MCF 10A (cell line): Measurements from ENCODE around the gene ZNF341. TPM values are rescaled to one million over a fixed set of nuclear protein-coding genes. Genes with fewer than 3 reads are reported as not detected.

Experiments
- BruUV-seq: library from RNA; stranded (reverse); fragments of 400-500 nt; replicated peaks from 2 replicates; lab custom pipeline; 2021; lab: Mats Ljungman, UMichigan
- CTCF ChIA-PET: fragments of 300-600 bp; sonication (Branson Sonifier 250); formaldehyde crosslinking; extraction: SDS; loops from one replicate; lab custom pipeline; 2021; ENCODE audit warnings: antibody characterized with exemption, inconsistent platforms; lab: Yijun Ruan, JAX
- POLR2A ChIA-PET: fragments of 300-600, 350-650 bp; sonication (Branson Sonifier 250); formaldehyde crosslinking; extraction: SDS; loops from one replicate; lab custom pipeline; 2020; ENCODE audit warnings: antibody characterized with exemption, inconsistent platforms; lab: Yijun Ruan, JAX
- DNase-seq: peaks from one replicate; pipeline ENCODE4 v3.0.0-alpha.2; 2018; ENCODE audit not compliant: unreplicated experiment
- H3K27ac Mint-ChIP-seq: one replicate; pipeline ENCODE4 v1.8.0; 2022; ENCODE audit warnings: mild to moderate bottlenecking, low read depth, mixed read lengths; ENCODE audit not compliant: unreplicated experiment
- H3K27me3 Mint-ChIP-seq: one replicate; pipeline ENCODE4 v1.8.0; 2022; ENCODE audit warnings: mixed read lengths; ENCODE audit not compliant: insufficient read depth, unreplicated experiment
- H3K36me3 Mint-ChIP-seq: one replicate; pipeline ENCODE4 v1.8.0; 2022; ENCODE audit warnings: mild to moderate bottlenecking, moderate library complexity, mixed read lengths; ENCODE audit not compliant: insufficient read depth, unreplicated experiment
- H3K4me1 Mint-ChIP-seq: one replicate; pipeline ENCODE4 v1.8.0; 2022; ENCODE audit warnings: mixed read lengths; ENCODE audit not compliant: insufficient read depth, unreplicated experiment
- H3K4me3 Mint-ChIP-seq: one replicate; pipeline ENCODE4 v1.8.0; 2022; ENCODE audit warnings: mild to moderate bottlenecking, moderate library complexity, mixed read lengths; ENCODE audit not compliant: unreplicated experiment
- H3K9me3 Mint-ChIP-seq: one replicate; pipeline ENCODE4 v1.8.0; 2022; ENCODE audit warnings: mixed read lengths; ENCODE audit not compliant: unreplicated experiment
- CTCF ChIP-seq: fragments of 200-600 bp; IDR thresholded peaks from one replicate; pipeline ENCODE4 v1.8.0; 2022; ENCODE audit warnings: antibody characterized with exemption, mild to moderate bottlenecking; ENCODE audit not compliant: unreplicated experiment
- intact Hi-C: fragments of 100-400 bp; cut with micrococcal nuclease; formaldehyde crosslinking; loops from 2 replicates; pipeline ENCODE4 v1.14.1; 2022
- total RNA-seq: library from RNA; stranded (reverse); gene quantifications from 2 replicates; pipeline ENCODE4 v1.2.3, GENCODE V29; 2022

The ZNF341 gene
- total RNA-seq, 1 experiment from 2014 or later: 2.0 TPM

GRCh38 chr20:33686100-33686983 is 45.5 kb upstream of the ZNF341 start, which contains the start of gene E2F1:
Gene E2F1, minus strand, starts transcription at chr20:33686385. Its CDS starts 121 bp downstream, at chr20:33686264.
- BruUV-seq: no TSS peak
- H3K4me3 Mint-ChIP-seq: peak within 1 kb of the TSS; percentile 72
- CTCF ChIA-PET: interaction anchor here (2.2 to 7.2 kb wide), 2 partner anchors 18 to 34 kb away, joined by 7 to 53 read pairs; partner anchors contain the start of genes ACTL10 and PXMP4
- no peak for TF ChIP-seq CTCF
- H3K4me1 Mint-ChIP-seq: peaks cover 13% of the 10 kb centered on the region
- no peaks in the 10 kb centered on the region for H3K27me3 Mint-ChIP-seq
- no peak within 1 kb of the TSS for H3K27ac Mint-ChIP-seq
- DNase-seq: peak; percentile 92
- H3K9me3 Mint-ChIP-seq: no peaks in the 10 kb centered on the region
- intact Hi-C loops: loop anchor here (10.0 kb wide), 1 partner anchor 128 kb away; the partner anchor contains the start of gene CHMP4B
- peaks cover 4% of the 10 kb centered on the region for H3K36me3 Mint-ChIP-seq
- POLR2A ChIA-PET: interaction anchor here (0.7 to 3.2 kb wide), 6 partner anchors 16 to 490 kb away, joined by 3 to 15 read pairs (median 4); partner anchors contain the start of genes ACTL10 and PXMP4

- POLR2A ChIA-PET: interaction anchor here (0.6 to 0.7 kb wide), 4 partner anchors 17 to 489 kb away, joined by 3 to 5 read pairs (median 3); no protein-coding TSS in a partner anchor
- H3K27me3 Mint-ChIP-seq: no peaks in the 10 kb centered on the region
- no TSS peak for BruUV-seq
These were observed 44.8 kb upstream of the ZNF341 start for GRCh38 chr20:33686984-33687366.

GRCh38 chr20:33687370-33687915 is 44.4 kb upstream of the ZNF341 start:
- DNase-seq: no peak
- Mint-ChIP-seq H3K9me3 (no peaks in the 10 kb centered on the region), H3K36me3 (peaks cover 4% of the 10 kb centered on the region), H3K27ac (no peak overlapping the region), H3K4me3 (no peak overlapping the region), H3K4me1 (peaks cover 13% of the 10 kb centered on the region), H3K27me3 (no peaks in the 10 kb centered on the region)
- intact Hi-C loops: loop anchor here (10.0 kb wide), 1 partner anchor 127 kb away; the partner anchor contains the start of gene CHMP4B
- CTCF ChIA-PET: interaction anchor here (0.7 to 2.2 kb wide), 2 partner anchors 19 to 33 kb away, joined by 4 to 7 read pairs; partner anchors contain the start of gene PXMP4
- POLR2A ChIA-PET: interaction anchor here (0.6 to 0.7 kb wide), 4 partner anchors 17 to 489 kb away, joined by 3 to 5 read pairs (median 3); no protein-coding TSS in a partner anchor
- BruUV-seq: no TSS peak
- no peak for TF ChIP-seq CTCF

More at GRCh38 chr20:33686984-33687366, 44.8 kb upstream of the ZNF341 start:
- peaks cover 4% of the 10 kb centered on the region for H3K36me3 Mint-ChIP-seq
- H3K4me1 Mint-ChIP-seq: peaks cover 13% of the 10 kb centered on the region
- TF ChIP-seq CTCF: no peak
- H3K9me3 Mint-ChIP-seq: no peaks in the 10 kb centered on the region
- intact Hi-C loops: loop anchor here (10.0 kb wide), 1 partner anchor 128 kb away; the partner anchor contains the start of gene CHMP4B
- DNase-seq: no peak
- CTCF ChIA-PET: interaction anchor here (2.2 kb wide), 1 partner anchor 33 kb away, joined by 7 read pairs; the partner anchor contains the start of gene PXMP4
- peak overlapping the region; percentile 72 for H3K4me3 Mint-ChIP-seq
- H3K27ac Mint-ChIP-seq: no peak overlapping the region
